ENCODE results near the gene SEZ6. TPM values are rescaled to one million over a fixed set of nuclear protein-coding genes. Genes with fewer than 3 reads are reported as not detected.

Gene SEZ6
- total and polyA plus RNA-seq, 2 of the 4 experiments (the other 2 are of a cell fraction) = not detected

- Histone ChIP-seq H3K23ac (ENCODE audit: low read depth, low read length) (no peak overlapping the region), H3K14ac (replicated peaks; ENCODE audit: low read depth, low read length) (no peak overlapping the region), H3K27me3 (ENCODE audit: control insufficient read depth, insufficient read depth, low read length) (peaks cover 69% of the 10 kb centered on the region), H2AK5ac (ENCODE audit: low read depth, low read length) (no peak overlapping the region), H2BK20ac (ENCODE audit: low read depth, low read length) (no peak overlapping the region), H4K91ac (ENCODE audit: insufficient read depth, low read depth, low read length) (no peak overlapping the region), H4K8ac (ENCODE audit: low read depth in 2 of 2, low read length in 2 of 2) (no peak overlapping the region), H3K9me3 (ENCODE audit: control insufficient read depth, insufficient read depth, low read length) (0 out of 2 replicates have a peak, but pooled peaks cover 2% of the 10 kb centered on the region), H3K4me3 (ENCODE audit: insufficient read depth, low read depth, low read length) (no peak overlapping the region), H3K4ac (ENCODE audit: low read depth, low read length) (no peak overlapping the region), H3K36me3 (ENCODE audit: control insufficient read depth, insufficient read depth, low read length) (no peaks in the 10 kb centered on the region), H4K20me1 (ENCODE audit: insufficient read depth, low read length) (no peaks in the 10 kb centered on the region), H3K27ac (ENCODE audit: insufficient read depth, low read length) (no peak overlapping the region), H3K4me1 (ENCODE audit: control insufficient read depth, insufficient read depth, low read length) (no peaks in the 10 kb centered on the region), H2BK5ac (ENCODE audit: low read depth, low read length, poor library complexity, severe bottlenecking) (no peak overlapping the region), H3K56ac (ENCODE audit: extremely low read depth, insufficient read depth, low read length) (no peak overlapping the region), H3K9me1 (ENCODE audit: insufficient read depth, low read length) (no peaks in the 10 kb centered on the region), H2BK15ac (ENCODE audit: low read depth, low read length) (no peak overlapping the region), H2AK9ac (replicated peaks; ENCODE audit: low read depth, low read length, poor library complexity) (no peak overlapping the region), H3K4me2 (ENCODE audit: low read depth, low read length) (no peak overlapping the region), H3K9ac (ENCODE audit: low read depth, low read length) (no peak overlapping the region), H2BK120ac (ENCODE audit: low read depth, low read length) (no peak overlapping the region), H4K5ac (ENCODE audit: low read depth, low read length) (no peak overlapping the region), H3K18ac (ENCODE audit: low read depth, low read length) (no peak overlapping the region), H2AFZ (replicated peaks; ENCODE audit: low read length, poor library complexity) (no peak overlapping the region), H3K79me1 (ENCODE audit: low read depth in 1 of 2, low read length in 2 of 2) (no peaks in the 10 kb centered on the region)
- dilution Hi-C loops (cut with HindIII; ENCODE audit: low sequenced_read_pairs, unreplicated experiment) = no loop called here
- no peak for TF ChIP-seq RCOR1 (IDR thresholded peaks at IDR 0.05; ENCODE audit: insufficient replicate concordance, low read length)
- TF ChIP-seq MAFK (IDR thresholded peaks at IDR 0.05; ENCODE audit: low read depth, low read length) = no peak
- no peak for TF ChIP-seq MXI1 (IDR thresholded peaks at IDR 0.05; ENCODE audit: borderline replicate concordance, low read depth, low read length)
- no peak for TF ChIP-seq BHLHE40 (IDR thresholded peaks at IDR 0.05; ENCODE audit: low read depth, low read length)
- no peak for TF ChIP-seq CHD1 (IDR thresholded peaks at IDR 0.05; ENCODE audit: low read depth, low read length)
- TF ChIP-seq CEBPB (IDR thresholded peaks at IDR 0.05; ENCODE audit: low read depth, low read length) = no peak
- 0% methylated on average over 1 of the region's 10 CpGs; no CpG with 5 or more reads in 1 of the 2 experiments for WGBS, 2 experiments (ENCODE audit: extremely low coverage in 2 of 2, insufficient read length in 1 of 2)
- no peak for DNase-seq
- intact Hi-C loops (cut with micrococcal nuclease) = no loop called here
- BruUV-seq (replicated peaks) = no TSS peak
- CTCF ChIA-PET = no interaction called here
- in situ Hi-C loops (cut with MboI; ENCODE audit: low sequenced_read_pairs) = no loop called here
- POLR2A ChIA-PET (ENCODE audit: unreplicated experiment) = no interaction called here
- ATAC-seq (ENCODE audit: low read depth) = no peak
Observed at GRCh38 chr17:29054835-29055234, 49.0 kb upstream of the SEZ6 start.
